ENCODE measurements around the gene DUOXA1.

GRCh38 chr15:45113380-45113990 lies 16.2 kb downstream of the DUOXA1 start:
- TF ChIP-seq SIN3A (IDR thresholded peaks at IDR 0.05; ENCODE audit: borderline replicate concordance, insufficient read depth, low read length): no peak
- no peak for TF ChIP-seq TAF1 (IDR thresholded peaks at IDR 0.05; ENCODE audit: borderline replicate concordance, insufficient read depth, low read length)
